Sigmoid colon (tissue), 7 donors: ENCODE measurements around the gene WNT3A. TPM values are rescaled to one million over a fixed set of nuclear protein-coding genes. Genes with fewer than 3 reads are reported as not detected.
A peak's percentile ranks its signal among the peaks of the same experiment; 100 is the strongest.

Source experiments
- DNase-seq: peaks from one replicate; pipeline ENCODE4 v3.0.0-alpha.2; 2019
- H3K27ac ChIP-seq, 4 donors: fragments of 200-600 bp; sonication (generic); one replicate each; pipeline ENCODE4 v1.5.1; 2016 to 2019; ENCODE audit warnings: mild to moderate bottlenecking in 1 of 4
- H3K27me3 ChIP-seq, 3 donors: fragments of 200-600 bp; sonication (generic); one replicate each; pipeline ENCODE4 v1.5.1; 2019; ENCODE audit warnings: mild to moderate bottlenecking in 1 of 3
- H3K36me3 ChIP-seq, 4 donors: fragments of 200-600 bp; sonication (generic); one replicate each; pipeline ENCODE4 v1.5.1; 2016 to 2019
- H3K4me1 ChIP-seq, 4 donors: fragments of 200-600 bp; sonication (generic); one replicate each; pipeline ENCODE4 v1.5.1; 2017 to 2019
- H3K4me3 ChIP-seq, 4 donors: fragments of 200-600 bp; sonication (generic); one replicate each; pipeline ENCODE4 v1.5.1; 2017 to 2019; ENCODE audit warnings: mild to moderate bottlenecking in 2 of 4, moderate library complexity in 1 of 4
- H3K9me3 ChIP-seq, 4 donors: fragments of 200-600 bp in 3 of 4; sonication (generic) in 3 of 4; one replicate each; pipeline versions ENCODE4 v1.5.1 to v1.6.1; 2013 to 2019
- EP300 ChIP-seq, 4 donors: sonication (generic); formaldehyde crosslinking; IDR thresholded peaks; one replicate each; pipeline ENCODE4 v1.6.1; 2017; ENCODE audit warnings: antibody characterized with exemption in 4 of 4
- POLR2A ChIP-seq, 2 donors: fragments of 450-650 bp; IDR thresholded peaks; one replicate each; pipeline ENCODE4 v1.6.1; 2016; ENCODE audit warnings: antibody characterized with exemption in 2 of 2, mild to moderate bottlenecking in 2 of 2, moderate library complexity in 2 of 2
- POLR2AphosphoS5 ChIP-seq, 4 donors: sonication (generic); formaldehyde crosslinking; IDR thresholded peaks; one replicate each; pipeline ENCODE4 v1.6.1; 2017; ENCODE audit warnings: antibody characterized with exemption in 4 of 4
- WGBS, 2 donors: extraction: QIAGEN DNeasy Blood & Tissue Kit; methylation state at CpG; one replicate each; pipeline ENCODE4 v1.1.7; 2013; 5-methylcytosine and 5-hydroxymethylcytosine counted together
- intact Hi-C: fragments of 100-400 bp; cut with DNase I; formaldehyde crosslinking; loops from one replicate; pipeline ENCODE4 v1.15.1; 2023
- polyA plus RNA-seq, 3 donors: library from polyadenylated mRNA; stranded (reverse); fragments of 200-250 nt; gene quantifications; one replicate each; pipeline ENCODE4 v1.2.3, GENCODE V29; 2013
- total RNA-seq, 4 donors: library from RNA; depleted of rRNA; stranded (reverse); fragments of >200 nt; gene quantifications; one replicate each; pipeline ENCODE4 v1.1.0, GENCODE V29; 2016
- TF ChIP-seq, protein P1 (sequence below), 4 experiments: fragments of 450-650 bp in 3 of 4; fragments of 200-600 bp in 1 of 4; IDR thresholded peaks; one replicate each; pipeline ENCODE4 v1.5.1; 2016 to 2019; ENCODE audit warnings: antibody characterized with exemption in 4 of 4, mild to moderate bottlenecking in 3 of 4, moderate library complexity in 2 of 4
- donor health status: healthy with polysubstance abuse.
- donor health status: Bipolar disorder and iron deficiency.
- donor health status: healthy.

WNT3A gene
- total and polyA plus RNA-seq, 7 donors = 0.01 TPM; not detected in 6

DNA sequence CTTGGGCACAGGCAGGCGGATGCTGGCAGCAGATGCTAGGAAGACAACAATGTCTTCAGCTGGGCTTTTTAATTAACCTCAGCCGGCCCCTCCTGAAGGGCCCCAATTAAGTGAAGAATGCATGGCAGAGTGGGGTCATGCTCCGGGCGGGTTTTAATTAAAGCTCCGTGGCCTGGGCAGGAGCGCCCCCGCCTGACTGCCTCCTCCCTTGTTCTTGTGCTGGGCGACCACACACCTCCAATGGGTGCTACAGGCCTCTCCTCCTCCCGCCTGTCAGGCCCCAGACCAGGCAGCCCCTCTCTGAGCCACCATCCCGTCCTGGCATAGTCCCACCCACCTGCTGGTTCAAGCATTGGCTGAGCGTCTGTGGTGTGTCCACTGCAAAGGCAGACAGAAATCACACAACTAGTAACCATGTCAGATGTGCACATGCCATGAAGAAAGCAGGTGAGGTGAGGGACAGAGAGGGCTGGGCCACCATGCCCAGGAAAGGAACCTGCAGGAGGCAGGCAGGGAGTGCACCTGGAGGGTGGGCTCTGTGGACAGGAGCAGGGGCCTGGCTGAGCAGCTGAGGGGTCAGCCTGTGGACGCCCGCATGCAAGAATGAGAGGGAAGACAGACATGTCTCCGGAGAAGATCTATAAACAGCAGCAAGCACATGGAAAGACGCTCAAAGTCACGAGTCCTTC is 67.2 kb downstream of the WNT3A start:
- H3K4me3 ChIP-seq = no peak overlapping the region
- H3K27me3 ChIP-seq = peaks cover 3 to 31% (median 7%) of the 10 kb centered on the region in 3 donors
- WGBS, 2 donors = 27 to 41% methylated on average over 16 of the region's 16 CpGs
- DNase-seq = peak; percentile 53
- intact Hi-C loops = no loop called here
- TF ChIP-seq POLR2A (IDR thresholded peaks at IDR 0.05) (no peak), POLR2AphosphoS5 (IDR thresholded peaks at IDR 0.05) (no peak), EP300 (IDR thresholded peaks at IDR 0.05) (no peak)
- TF ChIP-seq, protein P1, sequence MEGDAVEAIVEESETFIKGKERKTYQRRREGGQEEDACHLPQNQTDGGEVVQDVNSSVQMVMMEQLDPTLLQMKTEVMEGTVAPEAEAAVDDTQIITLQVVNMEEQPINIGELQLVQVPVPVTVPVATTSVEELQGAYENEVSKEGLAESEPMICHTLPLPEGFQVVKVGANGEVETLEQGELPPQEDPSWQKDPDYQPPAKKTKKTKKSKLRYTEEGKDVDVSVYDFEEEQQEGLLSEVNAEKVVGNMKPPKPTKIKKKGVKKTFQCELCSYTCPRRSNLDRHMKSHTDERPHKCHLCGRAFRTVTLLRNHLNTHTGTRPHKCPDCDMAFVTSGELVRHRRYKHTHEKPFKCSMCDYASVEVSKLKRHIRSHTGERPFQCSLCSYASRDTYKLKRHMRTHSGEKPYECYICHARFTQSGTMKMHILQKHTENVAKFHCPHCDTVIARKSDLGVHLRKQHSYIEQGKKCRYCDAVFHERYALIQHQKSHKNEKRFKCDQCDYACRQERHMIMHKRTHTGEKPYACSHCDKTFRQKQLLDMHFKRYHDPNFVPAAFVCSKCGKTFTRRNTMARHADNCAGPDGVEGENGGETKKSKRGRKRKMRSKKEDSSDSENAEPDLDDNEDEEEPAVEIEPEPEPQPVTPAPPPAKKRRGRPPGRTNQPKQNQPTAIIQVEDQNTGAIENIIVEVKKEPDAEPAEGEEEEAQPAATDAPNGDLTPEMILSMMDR (IDR thresholded peaks at IDR 0.05) = no peak
- peaks cover 0 to 12% (median 0%) of the 10 kb centered on the region in 4 donors for H3K4me1 ChIP-seq
- no peaks in the 10 kb centered on the region for H3K36me3 ChIP-seq
- H3K27ac ChIP-seq = no peak overlapping the region
- H3K9me3 ChIP-seq = no peaks in the 10 kb centered on the region

DNA sequence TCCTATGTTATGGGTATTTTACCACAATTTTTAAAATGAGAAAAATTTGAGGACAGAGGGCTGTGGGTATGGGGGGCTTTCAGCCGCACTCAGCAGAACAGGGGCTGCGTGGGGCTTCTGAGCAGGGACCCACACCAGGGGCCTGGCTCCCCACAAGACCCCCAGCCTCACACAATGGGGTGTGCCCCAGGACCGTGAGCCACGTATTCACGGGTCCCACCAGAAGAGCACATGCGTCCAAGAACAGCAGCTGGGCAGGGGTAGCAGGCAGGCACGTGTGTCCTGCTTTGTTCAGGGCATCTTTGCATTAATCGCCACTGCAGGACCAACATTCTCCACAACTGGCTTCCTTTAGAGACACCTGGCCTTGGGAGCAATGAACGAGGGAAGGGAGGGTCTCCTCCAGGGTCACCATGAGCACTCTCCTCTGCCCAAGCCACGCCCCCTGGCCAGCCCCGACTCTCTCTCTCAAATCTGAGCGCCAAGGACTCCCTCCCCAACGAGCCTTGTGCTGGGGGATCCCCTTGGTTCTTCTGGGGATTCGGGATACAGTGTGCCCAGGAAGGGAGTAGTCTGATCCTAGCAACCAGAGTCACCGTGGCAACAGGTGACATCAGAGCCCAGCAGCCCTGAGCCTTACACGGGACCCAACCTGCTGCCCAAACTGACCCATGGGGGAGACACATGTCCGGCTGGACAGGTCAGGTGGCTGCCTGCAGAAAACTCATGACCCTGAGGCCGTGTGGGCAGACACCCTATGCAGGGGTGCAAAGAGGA is 68.3 kb downstream of the WNT3A start:
- peaks cover 3 to 24% (median 7%) of the 10 kb centered on the region in 3 donors for H3K27me3 ChIP-seq
- no peak overlapping the region for H3K4me3 ChIP-seq
- H3K27ac ChIP-seq = no peak overlapping the region
- peaks cover 0 to 12% (median under 1%) of the 10 kb centered on the region in 4 donors for H3K4me1 ChIP-seq
- DNase-seq = peak; percentile 62
- no peaks in the 10 kb centered on the region for H3K36me3 ChIP-seq
- TF ChIP-seq EP300 (IDR thresholded peaks at IDR 0.05) = no peak
- no peak for TF ChIP-seq POLR2A (IDR thresholded peaks at IDR 0.05)
- TF ChIP-seq POLR2AphosphoS5 (IDR thresholded peaks at IDR 0.05) = no peak
- TF ChIP-seq, protein P1 (IDR thresholded peaks at IDR 0.05) = no peak
- no peaks in the 10 kb centered on the region for H3K9me3 ChIP-seq
- intact Hi-C loops = no loop called here
- WGBS, 2 donors = 22 to 56% methylated on average over 18 of the region's 18 CpGs

DNA sequence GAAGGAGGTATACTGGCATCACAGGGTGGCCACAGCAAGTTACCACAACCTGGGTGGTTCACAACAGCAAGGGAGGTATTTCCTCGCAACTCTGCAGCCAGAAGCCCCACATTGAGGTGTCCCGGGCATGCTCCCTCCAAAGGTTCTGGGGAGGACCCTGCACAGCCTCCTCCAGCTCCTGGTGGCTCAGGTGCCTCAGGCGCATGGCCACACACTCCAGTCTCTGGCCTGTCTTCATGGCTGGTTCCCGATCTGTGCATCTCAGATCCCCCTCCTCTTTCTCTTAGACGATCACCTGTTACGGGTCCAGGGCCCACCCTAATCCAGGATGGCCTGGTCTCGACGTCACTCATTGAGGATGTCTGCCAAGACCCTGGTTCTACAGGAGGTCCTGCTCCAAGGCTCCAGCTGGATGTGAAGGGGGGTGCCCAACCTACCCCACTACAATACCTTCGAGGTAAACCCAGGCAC is 69.0 kb downstream of the WNT3A start:
- DNase-seq = peak; percentile 48

DNA sequence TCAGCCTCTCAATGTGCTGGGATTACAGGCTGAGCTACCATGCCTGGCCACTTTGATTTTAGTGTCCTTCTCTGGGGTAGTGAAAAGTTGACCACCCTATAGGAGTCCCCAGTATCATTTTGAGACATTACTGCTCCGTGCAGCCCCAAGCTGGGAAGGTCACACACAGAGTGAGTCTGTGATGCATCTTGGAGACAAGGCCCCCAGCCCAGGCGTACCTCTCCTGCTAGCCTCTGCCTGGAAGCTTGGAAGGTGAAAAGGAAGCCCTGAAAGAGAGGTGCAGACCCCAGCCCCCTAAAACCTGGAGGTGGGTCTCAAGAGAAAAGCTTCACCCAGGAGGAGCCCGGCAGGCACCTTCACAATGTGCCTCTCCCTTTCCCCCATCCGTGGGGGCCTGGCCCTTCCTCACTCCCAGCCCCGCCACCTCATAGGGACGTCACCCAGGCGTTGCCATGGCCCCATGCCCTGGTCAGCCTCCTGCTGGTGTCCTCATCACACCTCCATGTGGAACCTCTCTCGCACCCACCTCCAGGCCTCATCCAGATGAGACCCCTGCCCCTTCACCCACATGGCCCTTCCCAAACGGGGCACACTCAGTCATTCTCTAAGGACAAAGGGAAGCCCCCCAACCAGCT is 70.1 kb downstream of the WNT3A start:
- peaks cover 0 to 28% (median 13%) of the 10 kb centered on the region in 4 donors for H3K4me1 ChIP-seq
- 61 to 77% methylated on average over 9 of the region's 9 CpGs for WGBS, 2 donors
- no peak overlapping the region for H3K4me3 ChIP-seq
- DNase-seq = peak; percentile 60
- H3K27ac ChIP-seq = no peak overlapping the region
- intact Hi-C loops = no loop called here
- H3K36me3 ChIP-seq = no peaks in the 10 kb centered on the region
- TF ChIP-seq POLR2AphosphoS5 (IDR thresholded peaks at IDR 0.05) (no peak), EP300 (IDR thresholded peaks at IDR 0.05) (no peak), POLR2A (IDR thresholded peaks at IDR 0.05) (no peak)
- TF ChIP-seq, protein P1 (IDR thresholded peaks at IDR 0.05) = no peak
- peaks cover 0 to 11% (median 3%) of the 10 kb centered on the region in 3 donors for H3K27me3 ChIP-seq
- H3K9me3 ChIP-seq = no peaks in the 10 kb centered on the region

More for the DNA sequence above, 69.0 kb downstream of the WNT3A start:
- 60 to 83% methylated on average over 9 of the region's 9 CpGs for WGBS, 2 donors
- TF ChIP-seq, protein P1 (IDR thresholded peaks at IDR 0.05) = no peak
- TF ChIP-seq EP300 (IDR thresholded peaks at IDR 0.05) (no peak), POLR2A (IDR thresholded peaks at IDR 0.05) (no peak), POLR2AphosphoS5 (IDR thresholded peaks at IDR 0.05) (no peak)
- intact Hi-C loops = no loop called here
- Histone ChIP-seq H3K9me3 (no peaks in the 10 kb centered on the region), H3K36me3 (no peaks in the 10 kb centered on the region), H3K27ac (no peak overlapping the region), H3K27me3 (peaks cover 2 to 21% (median 3%) of the 10 kb centered on the region in 3 donors), H3K4me1 (peaks cover 0 to 19% (median 3%) of the 10 kb centered on the region in 4 donors), H3K4me3 (no peak overlapping the region)
